ENCODE measurements around the gene NRP1. TPM values are rescaled to one million over a fixed set of nuclear protein-coding genes. Genes with fewer than 3 reads are reported as not detected.

The NRP1 gene
- total RNA-seq, 4 donors from 2014 or later = 8.2 to 24.6 (median 18.7) TPM

GRCh38 chr10:33252794-33253203, 81.7 kb downstream of the NRP1 start:
- DNase-seq (ENCODE audit: low spot score in 2 of 2) = no peak
- H3K4me3 ChIP-seq (ENCODE audit: low read depth, poor library complexity, severe bottlenecking) = no peak overlapping the region
- no peak for TF ChIP-seq POLR2A (IDR thresholded peaks at IDR 0.05)
- no peak for TF ChIP-seq CTCF (IDR thresholded peaks at IDR 0.05)
- 80 to 88% methylated on average over 3 of the region's 3 CpGs for WGBS, 2 donors
- intact Hi-C loops (cut with DNase I; ENCODE audit: low total_unique reads) = no loop called here

GRCh38 chr10:33252324-33252723, 82.1 kb downstream of the NRP1 start:
- intact Hi-C loops (cut with DNase I; ENCODE audit: low total_unique reads) = no loop called here
- TF ChIP-seq CTCF (IDR thresholded peaks at IDR 0.05) = no peak
- TF ChIP-seq POLR2A (IDR thresholded peaks at IDR 0.05) = no peak
- H3K4me3 ChIP-seq (ENCODE audit: low read depth, poor library complexity, severe bottlenecking) = no peak overlapping the region
- DNase-seq (ENCODE audit: low spot score in 2 of 2) = no peak
- 90 to 94% methylated on average over 12 of the region's 12 CpGs for WGBS, 2 donors

GRCh38 chr10:33249659-33250345, 84.7 kb downstream of the NRP1 start:
- TF ChIP-seq POLR2A (IDR thresholded peaks at IDR 0.05) (no peak), CTCF (IDR thresholded peaks at IDR 0.05) (no peak)
- intact Hi-C loops (cut with DNase I; ENCODE audit: low total_unique reads) = no loop called here
- DNase-seq (ENCODE audit: low spot score in 2 of 2) = no peak
- WGBS, 2 donors = 55 to 60% methylated on average over 7 of the region's 7 CpGs
- H3K4me3 ChIP-seq (ENCODE audit: low read depth, poor library complexity, severe bottlenecking) = no peak overlapping the region

- DNase-seq (ENCODE audit: low spot score in 2 of 2) = no peak
- WGBS, 2 donors = 73 to 81% methylated on average over 8 of the region's 8 CpGs
- TF ChIP-seq CTCF (IDR thresholded peaks at IDR 0.05) (no peak), POLR2A (IDR thresholded peaks at IDR 0.05) (no peak)
- intact Hi-C loops (cut with DNase I; ENCODE audit: low total_unique reads) = no loop called here
- H3K4me3 ChIP-seq (ENCODE audit: low read depth, poor library complexity, severe bottlenecking) = no peak overlapping the region
Observed at GRCh38 chr10:33249137-33249536, 85.3 kb downstream of the NRP1 start.

GRCh38 chr10:33248638-33249037, 85.8 kb downstream of the NRP1 start:
- intact Hi-C loops (cut with DNase I; ENCODE audit: low total_unique reads) = no loop called here
- TF ChIP-seq POLR2A (IDR thresholded peaks at IDR 0.05) (no peak), CTCF (IDR thresholded peaks at IDR 0.05) (no peak)
- 51 to 58% methylated on average over 1 of the region's 1 CpG for WGBS, 2 donors
- H3K4me3 ChIP-seq (ENCODE audit: low read depth, poor library complexity, severe bottlenecking) = no peak overlapping the region
- DNase-seq (ENCODE audit: low spot score in 2 of 2) = no peak

Data from lower leg skin (tissue), 4 donors.